BLaER1 (cell line): ENCODE measurements around the gene WSB1.
A peak's percentile ranks its signal among the peaks of the same experiment; 100 is the strongest.

Experiments used
- H3K27ac ChIP-seq: shearing (Covaris generic); formaldehyde crosslinking; 2 replicates; pipeline ENCODE4 v1.8.1; 2022
- H3K27me3 ChIP-seq: shearing (Covaris generic); formaldehyde crosslinking; 2 replicates; pipeline ENCODE4 v1.8.1; 2022
- H3K36me3 ChIP-seq: shearing (Covaris generic); formaldehyde crosslinking; 2 replicates; pipeline ENCODE4 v1.8.1; 2022
- H3K4me1 ChIP-seq: shearing (Covaris generic); formaldehyde crosslinking; 2 replicates; pipeline ENCODE4 v1.8.1; 2022
- H3K4me2 ChIP-seq: shearing (Covaris generic); formaldehyde crosslinking; 2 replicates; pipeline ENCODE4 v1.8.1; 2022
- H3K4me3 ChIP-seq: shearing (Covaris generic); formaldehyde crosslinking; 2 replicates; pipeline ENCODE4 v1.8.1; 2022
- H3K9ac ChIP-seq: shearing (Covaris generic); formaldehyde crosslinking; 2 replicates; pipeline ENCODE4 v1.8.1; 2022
- H3K9me3 ChIP-seq: shearing (Covaris generic); formaldehyde crosslinking; 2 replicates; pipeline ENCODE4 v1.8.1; 2022
- H4K20me1 ChIP-seq: shearing (Covaris generic); formaldehyde crosslinking; 2 replicates; pipeline ENCODE4 v1.8.1; 2022
- Cebpa-rat ChIP-seq: shearing (Covaris generic); IDR thresholded peaks from 2 replicates; pipeline ENCODE4 v1.8.1; 2022

WSB1 gene

DNA sequence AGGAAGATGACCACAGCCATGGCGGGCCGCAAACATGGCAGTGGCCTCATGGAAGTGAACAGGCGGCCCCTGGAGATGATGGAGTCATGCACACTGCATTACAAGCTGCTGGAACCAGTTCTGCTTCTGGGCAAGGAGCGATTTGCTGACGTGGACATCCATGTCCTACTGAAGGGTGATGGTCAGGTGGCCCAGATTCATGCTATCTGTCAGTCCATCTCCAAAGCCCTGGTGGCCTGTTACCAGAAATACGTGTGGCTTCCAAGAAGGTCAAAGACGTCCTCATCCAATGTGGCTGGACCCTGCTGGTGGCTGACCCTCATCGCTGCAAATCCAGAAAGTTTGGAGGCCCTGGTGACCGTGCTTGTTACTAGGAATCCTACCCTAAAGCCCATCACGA lies 13.4 kb upstream of the WSB1 start:
- no peak overlapping the region for H3K4me2 ChIP-seq
- no peak for TF ChIP-seq Cebpa-rat
- H3K27ac ChIP-seq, result no peak overlapping the region
- H3K9me3 ChIP-seq, result no peaks in the 10 kb centered on the region
- no peak overlapping the region for H3K9ac ChIP-seq
- no peaks in the 10 kb centered on the region for H4K20me1 ChIP-seq
- no peaks in the 10 kb centered on the region for H3K27me3 ChIP-seq
- no peak overlapping the region for H3K4me3 ChIP-seq
- peaks cover 10% of the 10 kb centered on the region for H3K4me1 ChIP-seq
- H3K36me3 ChIP-seq, result no peaks in the 10 kb centered on the region

- no peaks in the 10 kb centered on the region for H3K9me3 ChIP-seq
- H3K4me3 ChIP-seq, result no peak overlapping the region
- H3K27me3 ChIP-seq, result no peaks in the 10 kb centered on the region
- no peaks in the 10 kb centered on the region for H4K20me1 ChIP-seq
- no peaks in the 10 kb centered on the region for H3K36me3 ChIP-seq
- H3K9ac ChIP-seq, result no peak overlapping the region
- H3K4me2 ChIP-seq, result no peak overlapping the region
- no peak for TF ChIP-seq Cebpa-rat
- H3K27ac ChIP-seq, result no peak overlapping the region
- peaks cover 10% of the 10 kb centered on the region for H3K4me1 ChIP-seq
Observed at GRCh38 chr17:27281438-27281837, 12.5 kb upstream of the WSB1 start.

DNA sequence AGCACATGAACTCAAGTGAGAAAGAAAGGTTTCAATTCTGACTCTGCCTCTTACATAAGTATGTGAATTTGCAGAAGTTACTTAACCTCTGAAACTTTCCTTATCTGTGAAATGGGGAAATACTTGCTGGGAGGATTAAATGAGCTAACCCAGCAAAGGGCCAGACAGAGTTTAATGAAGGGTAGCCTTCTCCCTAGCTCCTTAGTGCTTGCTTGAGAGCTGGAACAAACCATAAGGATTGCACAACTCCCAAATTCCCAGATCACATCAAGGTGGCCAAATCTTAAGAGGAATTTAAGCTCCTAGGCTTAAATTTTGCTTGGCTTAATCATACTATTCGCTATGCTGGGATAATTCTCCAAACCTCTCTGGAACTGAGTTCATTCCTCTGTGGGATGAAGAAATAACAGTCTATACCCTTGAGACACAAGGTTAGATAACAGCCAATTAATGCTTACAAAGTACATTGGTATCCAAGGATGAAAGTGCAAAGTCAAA lies 11.8 kb upstream of the WSB1 start:
- Histone ChIP-seq H3K9me3 (no peaks in the 10 kb centered on the region), H3K27ac (no peak overlapping the region), H3K4me2 (no peak overlapping the region), H3K27me3 (no peaks in the 10 kb centered on the region), H3K4me1 (peaks cover 10% of the 10 kb centered on the region), H3K4me3 (no peak overlapping the region), H3K9ac (no peak overlapping the region), H4K20me1 (no peaks in the 10 kb centered on the region), H3K36me3 (no peaks in the 10 kb centered on the region)
- no peak for TF ChIP-seq Cebpa-rat

DNA sequence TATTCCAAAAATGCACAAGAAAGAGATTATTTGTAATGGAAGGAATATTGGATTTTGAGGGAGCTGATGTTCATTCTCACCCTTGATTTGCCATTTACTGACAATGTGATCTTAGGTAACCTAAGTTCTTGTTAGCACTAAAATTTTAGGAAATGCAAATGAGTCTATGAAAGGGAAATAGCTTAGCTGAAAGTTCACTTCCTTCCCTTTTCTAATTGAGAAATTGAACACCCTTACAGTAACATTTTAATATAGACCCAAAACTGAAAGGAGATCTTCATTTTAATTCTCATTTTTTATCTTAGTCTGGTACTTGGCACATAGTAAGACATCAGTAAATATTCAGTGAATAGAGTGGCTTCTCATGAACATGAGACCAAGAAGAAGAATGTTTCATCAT lies 10.9 kb upstream of the WSB1 start:
- Histone ChIP-seq H3K27me3 (no peaks in the 10 kb centered on the region), H3K4me3 (no peak overlapping the region)

DNA sequence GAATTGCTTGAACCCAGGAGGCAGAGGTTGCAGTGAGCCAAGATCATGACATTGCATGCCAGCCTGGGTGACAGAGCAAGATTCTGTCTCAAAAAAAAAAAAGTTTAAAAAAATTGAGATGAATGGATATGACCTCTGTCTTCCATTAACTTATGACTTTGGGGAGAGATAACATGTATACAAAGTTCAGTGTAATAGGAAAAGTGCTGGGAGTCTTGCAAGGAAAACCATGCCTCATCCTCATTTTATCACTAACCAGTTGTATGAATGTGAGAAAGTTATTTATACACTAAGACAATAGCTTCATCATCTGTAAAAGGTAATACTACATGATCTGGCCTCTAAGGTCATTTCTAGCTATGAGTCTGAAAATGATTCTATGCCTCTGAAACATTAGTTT lies 10.2 kb upstream of the WSB1 start:
- H3K36me3 ChIP-seq, result no peaks in the 10 kb centered on the region
- no peak for TF ChIP-seq Cebpa-rat
- no peak overlapping the region for H3K9ac ChIP-seq
- no peaks in the 10 kb centered on the region for H3K27me3 ChIP-seq
- peaks cover 10% of the 10 kb centered on the region for H3K4me1 ChIP-seq
- H3K9me3 ChIP-seq, result no peaks in the 10 kb centered on the region
- no peak overlapping the region for H3K4me3 ChIP-seq
- H4K20me1 ChIP-seq, result no peaks in the 10 kb centered on the region
- H3K27ac ChIP-seq, result no peak overlapping the region
- H3K4me2 ChIP-seq, result no peak overlapping the region; the same call in 1 of the 2 replicates

More for the DNA sequence above, 10.9 kb upstream of the WSB1 start:
- H3K9ac ChIP-seq, result no peak overlapping the region
- H3K4me2 ChIP-seq, result peak overlapping the region; percentile 15; the same call in 1 of the 2 replicates
- H3K9me3 ChIP-seq, result no peaks in the 10 kb centered on the region
- H4K20me1 ChIP-seq, result no peaks in the 10 kb centered on the region
- H3K27ac ChIP-seq, result no peak overlapping the region
- TF ChIP-seq Cebpa-rat, result no peak
- H3K4me1 ChIP-seq, result peaks cover 10% of the 10 kb centered on the region
- H3K36me3 ChIP-seq, result no peaks in the 10 kb centered on the region

GRCh38 chr17:27284811-27285415 lies 9.0 kb upstream of the WSB1 start:
- Histone ChIP-seq H3K4me3 (no peak overlapping the region), H3K27me3 (no peaks in the 10 kb centered on the region), H3K27ac (no peak overlapping the region), H3K4me2 (no peak overlapping the region), H3K36me3 (no peaks in the 10 kb centered on the region), H3K9ac (no peak overlapping the region), H4K20me1 (no peaks in the 10 kb centered on the region), H3K9me3 (no peaks in the 10 kb centered on the region), H3K4me1 (peaks cover 10% of the 10 kb centered on the region)
- TF ChIP-seq Cebpa-rat, result no peak

DNA sequence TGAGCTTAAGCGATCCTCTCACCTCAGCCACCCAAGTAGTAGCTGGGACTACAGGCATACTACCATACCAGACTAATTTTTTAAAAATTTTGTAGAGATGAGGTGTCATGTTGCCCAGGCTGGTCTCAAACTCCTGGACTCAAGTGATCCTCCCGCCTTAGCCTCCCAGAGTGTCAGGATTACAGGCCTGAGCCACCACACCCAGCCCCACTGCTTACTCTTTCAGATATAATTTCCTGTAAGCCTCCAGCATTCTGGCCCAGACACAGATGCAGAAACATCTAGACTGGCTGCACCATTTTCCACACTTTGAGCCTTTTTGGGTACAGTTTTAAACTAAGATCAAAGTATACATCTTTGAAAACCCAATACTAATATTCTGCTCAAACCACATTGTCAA lies 8.4 kb upstream of the WSB1 start:
- TF ChIP-seq Cebpa-rat, result no peak
- H3K4me3 ChIP-seq, result no peak overlapping the region
- H3K36me3 ChIP-seq, result no peaks in the 10 kb centered on the region
- no peaks in the 10 kb centered on the region for H4K20me1 ChIP-seq
- H3K4me1 ChIP-seq, result peaks cover 10% of the 10 kb centered on the region
- no peaks in the 10 kb centered on the region for H3K27me3 ChIP-seq
- H3K27ac ChIP-seq, result no peak overlapping the region
- no peak overlapping the region for H3K4me2 ChIP-seq
- no peaks in the 10 kb centered on the region for H3K9me3 ChIP-seq
- H3K9ac ChIP-seq, result no peak overlapping the region

GRCh38 chr17:27288183-27288582 lies 5.7 kb upstream of the WSB1 start:
- TF ChIP-seq Cebpa-rat, result no peak
- Histone ChIP-seq H4K20me1 (no peaks in the 10 kb centered on the region), H3K27me3 (no peaks in the 10 kb centered on the region)

DNA sequence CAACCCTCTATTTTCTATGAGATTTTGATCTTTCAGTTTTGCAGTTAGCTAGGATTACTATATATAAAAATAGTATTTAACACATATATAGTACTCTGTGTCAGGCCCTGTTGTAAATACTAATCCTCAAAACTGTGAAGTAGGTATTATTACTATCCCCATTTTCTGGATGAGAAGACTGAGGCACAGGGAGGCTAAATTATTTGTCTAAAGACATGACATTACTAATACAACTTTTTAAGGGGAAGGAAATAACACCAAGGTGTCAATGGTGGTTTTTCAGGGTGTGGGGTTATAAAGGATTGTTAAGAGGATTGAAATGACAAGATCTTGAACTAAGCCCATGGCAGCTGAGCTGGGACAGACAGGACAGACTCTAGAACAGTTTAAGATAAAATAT lies 4.1 kb upstream of the WSB1 start:
- H3K4me2 ChIP-seq, result no peak overlapping the region
- no peaks in the 10 kb centered on the region; the same call in 1 of the 2 replicates for H4K20me1 ChIP-seq
- H3K4me1 ChIP-seq, result peaks cover 9% of the 10 kb centered on the region

More at GRCh38 chr17:27288183-27288582, 5.7 kb upstream of the WSB1 start:
- Histone ChIP-seq H3K4me3 (no peak overlapping the region), H3K36me3 (no peaks in the 10 kb centered on the region), H3K27ac (no peak overlapping the region), H3K9me3 (no peaks in the 10 kb centered on the region), H3K4me1 (peaks cover 8% of the 10 kb centered on the region), H3K9ac (no peak overlapping the region), H3K4me2 (no peak overlapping the region)

DNA sequence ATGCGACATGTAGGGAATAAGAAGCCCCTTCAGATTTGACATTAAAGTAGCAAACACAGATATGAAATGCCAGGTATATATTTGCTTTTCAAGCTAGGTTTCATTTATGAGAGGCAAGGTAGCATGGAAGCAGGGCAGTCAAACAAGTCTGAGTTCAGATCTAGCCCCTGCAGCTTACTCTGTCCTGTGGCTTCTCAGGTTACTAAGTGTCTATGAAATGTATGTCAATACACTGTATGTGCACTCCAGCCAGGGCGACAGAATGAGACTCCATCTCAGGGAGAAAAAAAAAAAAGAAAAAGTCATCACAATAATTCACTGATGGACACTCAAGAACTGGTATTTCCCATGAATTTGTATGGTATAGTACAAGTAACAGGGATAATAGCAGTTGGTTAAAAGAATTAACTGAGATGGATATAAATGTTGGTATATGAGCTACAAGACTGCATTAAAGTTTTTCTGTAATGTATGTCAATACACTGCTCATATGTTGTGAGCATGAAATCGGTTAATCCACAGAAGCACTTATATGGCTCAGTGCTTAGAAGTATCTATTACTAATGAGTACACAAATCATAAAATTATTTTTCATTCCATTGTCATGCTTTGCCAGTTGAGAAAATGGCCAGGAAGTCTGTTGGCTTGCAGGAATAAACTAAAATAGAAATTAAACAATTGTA lies 2.9 kb upstream of the WSB1 start:
- Histone ChIP-seq H3K4me3 (no peak overlapping the region), H4K20me1 (peaks cover 12% of the 10 kb centered on the region), H3K4me1 (peaks cover 14% of the 10 kb centered on the region), H3K27ac (no peak overlapping the region), H3K4me2 (no peak overlapping the region), H3K27me3 (no peaks in the 10 kb centered on the region), H3K9ac (no peak overlapping the region), H3K36me3 (no peaks in the 10 kb centered on the region), H3K9me3 (no peaks in the 10 kb centered on the region)
- no peak for TF ChIP-seq Cebpa-rat

More for the DNA sequence above, 4.1 kb upstream of the WSB1 start:
- no peaks in the 10 kb centered on the region for H3K27me3 ChIP-seq
- TF ChIP-seq Cebpa-rat, result no peak
- no peaks in the 10 kb centered on the region for H3K9me3 ChIP-seq
- no peak overlapping the region for H3K9ac ChIP-seq
- H3K4me3 ChIP-seq, result no peak overlapping the region
- H3K27ac ChIP-seq, result no peak overlapping the region
- no peaks in the 10 kb centered on the region for H3K36me3 ChIP-seq
